Liver (tissue), 3 donors: Measurements from ENCODE around the gene PLCB1.

ENCODE experiments used
- ATF3 ChIP-seq: IDR thresholded peaks from 2 replicates; pipeline ENCODE4 v1.6.1; 2016; ENCODE audit warnings: antibody characterized with exemption
- EGR1 ChIP-seq, 2 donors: IDR thresholded peaks; 2 replicates each; pipeline ENCODE4 v1.6.1; 2016 to 2018; ENCODE audit warnings: antibody characterized with exemption in 2 of 2, low read depth in 2 of 2
- FOXA1 ChIP-seq: IDR thresholded peaks from 2 replicates; pipeline ENCODE4 v1.6.1; 2016; ENCODE audit warnings: antibody characterized with exemption
- HNF4A ChIP-seq, 2 donors: conservative IDR thresholded peaks; 2 replicates each; pipeline ENCODE4 v1.6.1; 2016; ENCODE audit warnings: antibody characterized with exemption in 2 of 2, mild to moderate bottlenecking in 2 of 2
- JUND ChIP-seq, 2 donors: IDR thresholded peaks; 2 replicates each; pipeline ENCODE4 v1.6.1; 2016; ENCODE audit warnings: antibody characterized with exemption in 2 of 2
- MAX ChIP-seq: IDR thresholded peaks from 2 replicates; pipeline ENCODE4 v1.6.1; 2016; ENCODE audit warnings: antibody characterized with exemption
- RAD21 ChIP-seq, 2 donors: IDR thresholded peaks; 2 replicates each; pipeline ENCODE4 v1.6.1; 2016; ENCODE audit warnings: antibody characterized with exemption in 2 of 2, mild to moderate bottlenecking in 2 of 2
- RXRA ChIP-seq, 2 donors: IDR thresholded peaks; 2 replicates each; pipeline ENCODE4 v1.6.1; 2017 to 2018; ENCODE audit warnings: antibody characterized with exemption in 2 of 2, mild to moderate bottlenecking in 1 of 2
- SP1 ChIP-seq: IDR thresholded peaks from 2 replicates; pipeline ENCODE4 v1.6.1; 2018; ENCODE audit warnings: antibody characterized with exemption, mild to moderate bottlenecking
- TAF1 ChIP-seq: conservative IDR thresholded peaks from 2 replicates; pipeline ENCODE4 v1.6.1; 2016; ENCODE audit warnings: antibody characterized with exemption, mild to moderate bottlenecking
- TF ChIP-seq, protein P1 (sequence below): fragments of 150-350 bp; IDR thresholded peaks from 2 replicates; pipeline ENCODE4 v1.5.1; 2017; ENCODE audit warnings: improper control_type of control experiment, low read depth, low read length; ENCODE audit not compliant: missing input control
- TF ChIP-seq, protein P2 (sequence below): IDR thresholded peaks from 2 replicates; pipeline ENCODE4 v1.6.1; 2016; ENCODE audit warnings: antibody characterized with exemption, mild to moderate bottlenecking
- TF ChIP-seq, protein P3 (sequence below): IDR thresholded peaks from 2 replicates; pipeline ENCODE4 v1.6.1; 2016; ENCODE audit warnings: antibody characterized with exemption
- donor health status: healthy.
- donor health status: healthy.

GRCh38 chr20:8527998-8528723 is 396.1 kb downstream of the PLCB1 start:
- TF ChIP-seq, protein P1, sequence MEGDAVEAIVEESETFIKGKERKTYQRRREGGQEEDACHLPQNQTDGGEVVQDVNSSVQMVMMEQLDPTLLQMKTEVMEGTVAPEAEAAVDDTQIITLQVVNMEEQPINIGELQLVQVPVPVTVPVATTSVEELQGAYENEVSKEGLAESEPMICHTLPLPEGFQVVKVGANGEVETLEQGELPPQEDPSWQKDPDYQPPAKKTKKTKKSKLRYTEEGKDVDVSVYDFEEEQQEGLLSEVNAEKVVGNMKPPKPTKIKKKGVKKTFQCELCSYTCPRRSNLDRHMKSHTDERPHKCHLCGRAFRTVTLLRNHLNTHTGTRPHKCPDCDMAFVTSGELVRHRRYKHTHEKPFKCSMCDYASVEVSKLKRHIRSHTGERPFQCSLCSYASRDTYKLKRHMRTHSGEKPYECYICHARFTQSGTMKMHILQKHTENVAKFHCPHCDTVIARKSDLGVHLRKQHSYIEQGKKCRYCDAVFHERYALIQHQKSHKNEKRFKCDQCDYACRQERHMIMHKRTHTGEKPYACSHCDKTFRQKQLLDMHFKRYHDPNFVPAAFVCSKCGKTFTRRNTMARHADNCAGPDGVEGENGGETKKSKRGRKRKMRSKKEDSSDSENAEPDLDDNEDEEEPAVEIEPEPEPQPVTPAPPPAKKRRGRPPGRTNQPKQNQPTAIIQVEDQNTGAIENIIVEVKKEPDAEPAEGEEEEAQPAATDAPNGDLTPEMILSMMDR, result no peak
- TF ChIP-seq RAD21 (IDR thresholded peaks at IDR 0.05) (no peak), SP1 (no peak), FOXA1 (no peak), ATF3 (no peak), JUND (IDR thresholded peaks at IDR 0.05) (no peak), MAX (no peak), TAF1 (no peak), RXRA (IDR thresholded peaks at IDR 0.05) (no peak), EGR1 (IDR thresholded peaks at IDR 0.05; ENCODE audit: low read depth in 2 of 2) (no peak), HNF4A (conservative IDR thresholded peaks at IDR 0.05) (no peak)
- TF ChIP-seq, protein P2, sequence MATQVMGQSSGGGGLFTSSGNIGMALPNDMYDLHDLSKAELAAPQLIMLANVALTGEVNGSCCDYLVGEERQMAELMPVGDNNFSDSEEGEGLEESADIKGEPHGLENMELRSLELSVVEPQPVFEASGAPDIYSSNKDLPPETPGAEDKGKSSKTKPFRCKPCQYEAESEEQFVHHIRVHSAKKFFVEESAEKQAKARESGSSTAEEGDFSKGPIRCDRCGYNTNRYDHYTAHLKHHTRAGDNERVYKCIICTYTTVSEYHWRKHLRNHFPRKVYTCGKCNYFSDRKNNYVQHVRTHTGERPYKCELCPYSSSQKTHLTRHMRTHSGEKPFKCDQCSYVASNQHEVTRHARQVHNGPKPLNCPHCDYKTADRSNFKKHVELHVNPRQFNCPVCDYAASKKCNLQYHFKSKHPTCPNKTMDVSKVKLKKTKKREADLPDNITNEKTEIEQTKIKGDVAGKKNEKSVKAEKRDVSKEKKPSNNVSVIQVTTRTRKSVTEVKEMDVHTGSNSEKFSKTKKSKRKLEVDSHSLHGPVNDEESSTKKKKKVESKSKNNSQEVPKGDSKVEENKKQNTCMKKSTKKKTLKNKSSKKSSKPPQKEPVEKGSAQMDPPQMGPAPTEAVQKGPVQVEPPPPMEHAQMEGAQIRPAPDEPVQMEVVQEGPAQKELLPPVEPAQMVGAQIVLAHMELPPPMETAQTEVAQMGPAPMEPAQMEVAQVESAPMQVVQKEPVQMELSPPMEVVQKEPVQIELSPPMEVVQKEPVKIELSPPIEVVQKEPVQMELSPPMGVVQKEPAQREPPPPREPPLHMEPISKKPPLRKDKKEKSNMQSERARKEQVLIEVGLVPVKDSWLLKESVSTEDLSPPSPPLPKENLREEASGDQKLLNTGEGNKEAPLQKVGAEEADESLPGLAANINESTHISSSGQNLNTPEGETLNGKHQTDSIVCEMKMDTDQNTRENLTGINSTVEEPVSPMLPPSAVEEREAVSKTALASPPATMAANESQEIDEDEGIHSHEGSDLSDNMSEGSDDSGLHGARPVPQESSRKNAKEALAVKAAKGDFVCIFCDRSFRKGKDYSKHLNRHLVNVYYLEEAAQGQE, result no peak
- TF ChIP-seq, protein P3, sequence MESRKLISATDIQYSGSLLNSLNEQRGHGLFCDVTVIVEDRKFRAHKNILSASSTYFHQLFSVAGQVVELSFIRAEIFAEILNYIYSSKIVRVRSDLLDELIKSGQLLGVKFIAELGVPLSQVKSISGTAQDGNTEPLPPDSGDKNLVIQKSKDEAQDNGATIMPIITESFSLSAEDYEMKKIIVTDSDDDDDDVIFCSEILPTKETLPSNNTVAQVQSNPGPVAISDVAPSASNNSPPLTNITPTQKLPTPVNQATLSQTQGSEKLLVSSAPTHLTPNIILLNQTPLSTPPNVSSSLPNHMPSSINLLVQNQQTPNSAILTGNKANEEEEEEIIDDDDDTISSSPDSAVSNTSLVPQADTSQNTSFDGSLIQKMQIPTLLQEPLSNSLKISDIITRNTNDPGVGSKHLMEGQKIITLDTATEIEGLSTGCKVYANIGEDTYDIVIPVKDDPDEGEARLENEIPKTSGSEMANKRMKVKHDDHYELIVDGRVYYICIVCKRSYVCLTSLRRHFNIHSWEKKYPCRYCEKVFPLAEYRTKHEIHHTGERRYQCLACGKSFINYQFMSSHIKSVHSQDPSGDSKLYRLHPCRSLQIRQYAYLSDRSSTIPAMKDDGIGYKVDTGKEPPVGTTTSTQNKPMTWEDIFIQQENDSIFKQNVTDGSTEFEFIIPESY, result no peak
